Neural cell (in vitro differentiated cells): Measurements from ENCODE around the gene SAP30L.

ENCODE experiments used
- TF ChIP-seq, protein P1 (sequence below): IDR thresholded peaks from 2 replicates; pipeline ENCODE4 v1.6.1; 2012; ENCODE audit warnings: borderline replicate concordance
- TF ChIP-seq, protein P2 (sequence below): fragments of 450-650 bp; IDR thresholded peaks from 2 replicates; pipeline ENCODE4 v1.5.1; 2014; ENCODE audit warnings: antibody characterized with exemption, mild to moderate bottlenecking, moderate library complexity; ENCODE audit not compliant: poor library complexity, severe bottlenecking

DNA sequence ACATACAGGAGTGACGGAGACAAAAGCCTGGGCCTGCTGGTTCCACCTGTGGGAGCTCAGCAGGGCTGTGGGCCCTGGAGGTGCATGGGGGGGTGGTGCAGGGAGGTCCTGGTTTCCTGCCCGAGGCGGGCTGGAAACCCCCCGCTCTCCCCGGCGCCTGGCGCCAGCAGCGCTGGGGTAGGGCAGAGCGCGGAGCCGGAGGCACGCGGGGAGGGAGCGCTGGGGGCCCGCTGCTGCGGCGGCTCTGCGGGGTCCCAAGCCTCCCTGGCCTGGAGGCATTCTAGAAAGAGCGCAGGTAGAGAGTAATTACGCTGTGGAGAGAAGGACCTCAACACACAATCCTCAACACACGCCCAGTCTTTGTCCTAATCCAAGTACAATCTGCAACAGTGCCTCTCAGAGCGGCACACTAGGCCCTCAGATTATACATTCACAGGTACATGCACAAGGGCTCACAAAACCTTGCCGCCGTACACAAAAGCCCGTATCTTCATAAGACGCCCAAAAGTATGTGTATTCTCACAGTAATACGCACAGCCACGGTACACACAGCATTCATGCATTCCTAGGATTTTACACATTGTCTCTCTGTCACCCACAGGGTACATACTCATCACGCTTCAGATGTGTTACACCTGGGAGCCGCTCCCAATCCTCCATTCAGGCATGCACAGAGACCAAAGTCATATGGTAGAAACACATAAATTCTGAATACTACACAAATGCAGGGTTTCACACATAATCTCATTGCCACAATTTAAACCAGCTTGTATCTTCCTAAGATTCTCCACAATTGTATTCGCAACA lies 34.4 kb downstream of the SAP30L start:
- TF ChIP-seq, protein P1, sequence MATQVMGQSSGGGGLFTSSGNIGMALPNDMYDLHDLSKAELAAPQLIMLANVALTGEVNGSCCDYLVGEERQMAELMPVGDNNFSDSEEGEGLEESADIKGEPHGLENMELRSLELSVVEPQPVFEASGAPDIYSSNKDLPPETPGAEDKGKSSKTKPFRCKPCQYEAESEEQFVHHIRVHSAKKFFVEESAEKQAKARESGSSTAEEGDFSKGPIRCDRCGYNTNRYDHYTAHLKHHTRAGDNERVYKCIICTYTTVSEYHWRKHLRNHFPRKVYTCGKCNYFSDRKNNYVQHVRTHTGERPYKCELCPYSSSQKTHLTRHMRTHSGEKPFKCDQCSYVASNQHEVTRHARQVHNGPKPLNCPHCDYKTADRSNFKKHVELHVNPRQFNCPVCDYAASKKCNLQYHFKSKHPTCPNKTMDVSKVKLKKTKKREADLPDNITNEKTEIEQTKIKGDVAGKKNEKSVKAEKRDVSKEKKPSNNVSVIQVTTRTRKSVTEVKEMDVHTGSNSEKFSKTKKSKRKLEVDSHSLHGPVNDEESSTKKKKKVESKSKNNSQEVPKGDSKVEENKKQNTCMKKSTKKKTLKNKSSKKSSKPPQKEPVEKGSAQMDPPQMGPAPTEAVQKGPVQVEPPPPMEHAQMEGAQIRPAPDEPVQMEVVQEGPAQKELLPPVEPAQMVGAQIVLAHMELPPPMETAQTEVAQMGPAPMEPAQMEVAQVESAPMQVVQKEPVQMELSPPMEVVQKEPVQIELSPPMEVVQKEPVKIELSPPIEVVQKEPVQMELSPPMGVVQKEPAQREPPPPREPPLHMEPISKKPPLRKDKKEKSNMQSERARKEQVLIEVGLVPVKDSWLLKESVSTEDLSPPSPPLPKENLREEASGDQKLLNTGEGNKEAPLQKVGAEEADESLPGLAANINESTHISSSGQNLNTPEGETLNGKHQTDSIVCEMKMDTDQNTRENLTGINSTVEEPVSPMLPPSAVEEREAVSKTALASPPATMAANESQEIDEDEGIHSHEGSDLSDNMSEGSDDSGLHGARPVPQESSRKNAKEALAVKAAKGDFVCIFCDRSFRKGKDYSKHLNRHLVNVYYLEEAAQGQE, result no peak
- TF ChIP-seq, protein P2, sequence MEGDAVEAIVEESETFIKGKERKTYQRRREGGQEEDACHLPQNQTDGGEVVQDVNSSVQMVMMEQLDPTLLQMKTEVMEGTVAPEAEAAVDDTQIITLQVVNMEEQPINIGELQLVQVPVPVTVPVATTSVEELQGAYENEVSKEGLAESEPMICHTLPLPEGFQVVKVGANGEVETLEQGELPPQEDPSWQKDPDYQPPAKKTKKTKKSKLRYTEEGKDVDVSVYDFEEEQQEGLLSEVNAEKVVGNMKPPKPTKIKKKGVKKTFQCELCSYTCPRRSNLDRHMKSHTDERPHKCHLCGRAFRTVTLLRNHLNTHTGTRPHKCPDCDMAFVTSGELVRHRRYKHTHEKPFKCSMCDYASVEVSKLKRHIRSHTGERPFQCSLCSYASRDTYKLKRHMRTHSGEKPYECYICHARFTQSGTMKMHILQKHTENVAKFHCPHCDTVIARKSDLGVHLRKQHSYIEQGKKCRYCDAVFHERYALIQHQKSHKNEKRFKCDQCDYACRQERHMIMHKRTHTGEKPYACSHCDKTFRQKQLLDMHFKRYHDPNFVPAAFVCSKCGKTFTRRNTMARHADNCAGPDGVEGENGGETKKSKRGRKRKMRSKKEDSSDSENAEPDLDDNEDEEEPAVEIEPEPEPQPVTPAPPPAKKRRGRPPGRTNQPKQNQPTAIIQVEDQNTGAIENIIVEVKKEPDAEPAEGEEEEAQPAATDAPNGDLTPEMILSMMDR, result no peak
